COR-L47 (cell line): ENCODE data around the gene VAV2.
A peak's percentile ranks its signal among the peaks of the same experiment; 100 is the strongest.

Experiments
- DNase-seq: peaks from one replicate; lab custom pipeline; 2025; lab: John Stamatoyannopoulos, UW

Gene VAV2

DNA sequence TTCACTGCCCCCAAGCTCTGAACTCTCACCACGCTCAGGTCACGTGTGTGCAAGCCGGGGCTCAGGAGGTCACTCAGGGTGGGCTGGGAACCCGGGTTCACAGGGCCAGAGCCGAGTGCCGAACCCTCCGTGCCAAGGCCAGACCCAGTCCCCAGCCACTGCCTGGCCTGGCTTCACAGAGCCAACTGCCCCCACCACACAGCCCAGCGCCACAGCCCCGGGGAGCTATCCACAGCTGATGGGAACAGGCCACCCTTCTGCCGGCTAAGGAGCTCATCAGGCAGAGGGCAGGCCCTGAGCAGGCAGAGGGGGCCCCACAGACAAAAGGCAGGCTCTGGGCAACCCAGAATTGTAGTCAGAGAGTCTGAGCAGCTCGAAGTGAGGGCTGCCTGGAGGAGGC is 117.0 kb downstream of the VAV2 start:
- no peak for DNase-seq

DNA sequence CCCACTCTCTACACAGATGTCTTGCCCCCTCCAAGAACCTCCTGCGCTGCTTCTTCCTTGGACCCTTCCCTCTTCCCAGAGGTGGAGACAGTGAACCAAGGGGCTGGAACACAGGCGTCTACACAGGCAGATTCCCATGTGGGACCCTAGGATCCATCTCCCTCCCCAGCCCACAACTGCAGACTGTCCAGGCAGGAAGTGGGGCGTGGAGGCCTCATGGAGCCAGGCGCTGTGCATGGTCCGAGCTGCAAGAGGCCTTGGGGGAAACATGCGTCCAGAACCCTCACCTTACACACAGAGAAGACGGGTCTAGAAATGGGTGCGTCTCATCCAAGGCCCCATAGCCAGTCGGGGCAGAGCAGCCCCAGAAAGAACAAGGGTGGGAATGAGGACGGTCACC is 117.5 kb downstream of the VAV2 start:
- no peak for DNase-seq

DNA sequence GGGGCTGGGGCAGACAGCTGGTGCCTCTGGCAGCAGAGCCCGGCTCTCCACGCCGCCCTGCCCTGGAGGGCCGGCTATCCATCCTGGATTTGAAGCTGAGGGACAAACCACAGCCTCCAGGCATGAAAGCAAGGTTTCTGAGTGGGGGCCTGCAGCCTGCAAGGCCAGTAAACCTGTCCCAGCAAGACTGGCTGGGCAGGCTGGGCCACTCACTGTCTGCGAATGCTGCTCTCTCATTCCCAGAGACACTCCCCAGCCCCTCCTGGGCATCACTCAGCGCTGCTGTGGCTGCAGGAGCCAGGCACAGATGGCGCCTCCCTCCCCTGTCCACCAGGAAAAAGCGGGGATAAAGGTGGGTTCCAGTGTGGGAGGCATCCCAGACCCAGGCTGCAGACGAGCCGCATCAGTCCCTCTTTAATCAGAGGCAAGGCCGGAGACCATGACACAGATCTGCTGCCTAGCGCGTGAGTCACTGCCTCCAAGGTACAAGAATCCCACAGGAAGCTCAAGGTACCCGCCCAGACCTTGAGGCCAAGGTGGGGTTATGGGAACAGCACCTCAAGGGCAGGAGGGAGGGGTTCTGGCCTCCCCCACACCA is 118.0 kb downstream of the VAV2 start:
- no peak for DNase-seq

DNA sequence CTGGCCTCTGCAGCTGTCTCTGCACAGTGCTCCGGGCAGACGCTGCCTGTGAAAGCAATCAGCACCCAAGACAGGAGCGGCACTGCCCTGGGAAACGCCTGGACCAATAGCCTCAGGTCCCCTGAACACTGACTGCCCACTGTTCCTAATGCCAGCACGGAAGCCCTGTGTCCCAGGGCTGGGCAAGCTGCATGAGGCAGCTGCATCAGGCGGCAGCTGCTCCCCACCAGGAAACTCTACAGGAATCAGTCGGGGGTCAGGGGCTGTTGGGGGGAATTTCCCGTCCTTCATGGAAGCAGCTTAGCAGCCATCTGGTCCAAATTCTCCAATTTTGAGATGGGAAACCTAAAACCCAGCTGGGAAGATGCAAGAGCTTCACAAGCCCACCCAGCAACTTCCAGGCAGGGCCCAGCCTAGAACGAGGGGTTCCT is 118.6 kb downstream of the VAV2 start:
- DNase-seq: peak; percentile 53

DNA sequence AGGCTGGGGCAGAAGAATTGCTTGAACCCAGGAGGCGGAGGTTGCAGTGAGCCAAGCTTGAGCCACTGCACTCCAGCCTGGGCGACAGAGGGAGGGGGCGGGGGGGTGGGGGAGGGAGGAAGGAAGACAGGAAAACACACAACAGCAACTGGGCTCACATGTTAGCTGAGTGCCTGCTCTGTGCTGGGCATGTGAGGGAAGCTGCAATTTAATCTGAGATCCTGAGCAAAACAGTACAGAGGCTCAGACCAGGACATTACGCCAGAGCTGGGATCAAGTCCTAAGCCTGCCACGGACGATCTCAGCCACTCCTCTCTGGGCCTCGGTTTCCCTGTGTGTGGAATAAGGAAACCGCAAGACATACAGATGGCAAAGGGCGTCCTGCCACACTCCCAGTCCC is 119.1 kb downstream of the VAV2 start:
- no peak for DNase-seq

DNA sequence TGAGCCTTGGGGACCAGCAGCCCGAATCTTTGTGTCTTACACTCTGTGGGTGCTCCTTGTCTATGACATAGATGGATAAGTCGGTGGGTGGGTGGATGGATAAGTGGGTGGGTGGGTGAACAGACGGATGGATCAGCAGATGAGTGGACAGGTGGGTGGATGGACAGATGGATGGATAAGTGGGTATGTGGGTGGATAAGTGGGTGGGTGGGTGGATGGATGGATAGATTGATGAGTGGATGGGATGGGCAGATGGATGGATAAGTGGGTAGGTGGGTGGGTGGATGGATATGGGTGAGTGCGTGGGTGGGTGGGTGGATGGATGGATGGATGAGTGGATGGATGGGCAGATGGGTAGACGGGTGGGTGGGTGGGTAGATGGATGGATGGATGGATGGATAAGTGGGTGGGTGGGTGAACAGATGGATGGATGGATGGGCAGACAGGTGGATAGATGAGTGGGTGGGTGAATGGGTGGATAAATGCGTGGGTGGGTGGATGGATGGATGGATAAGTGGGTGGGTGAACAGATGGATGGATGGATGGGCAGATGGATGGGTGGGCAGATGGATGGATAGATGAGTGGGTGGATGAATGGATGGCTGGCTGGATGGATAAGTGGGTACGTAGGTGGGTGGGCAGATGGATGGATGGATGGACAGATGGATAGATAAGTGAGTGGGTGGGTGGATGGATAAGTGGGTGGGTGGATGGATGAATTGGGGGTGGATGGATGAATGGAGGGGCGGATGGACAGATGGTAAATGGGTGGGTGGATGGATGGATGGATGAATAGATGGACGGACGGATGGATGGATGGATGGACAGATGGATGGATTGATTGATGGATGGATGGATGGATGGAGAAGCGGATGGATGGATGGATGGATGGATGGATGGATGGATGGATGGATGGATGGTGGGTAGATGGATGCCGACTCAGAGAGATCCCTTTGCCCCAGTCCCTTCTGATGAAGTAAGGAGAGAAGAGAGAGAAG is 121.2 kb downstream of the VAV2 start:
- no peak for DNase-seq

DNA sequence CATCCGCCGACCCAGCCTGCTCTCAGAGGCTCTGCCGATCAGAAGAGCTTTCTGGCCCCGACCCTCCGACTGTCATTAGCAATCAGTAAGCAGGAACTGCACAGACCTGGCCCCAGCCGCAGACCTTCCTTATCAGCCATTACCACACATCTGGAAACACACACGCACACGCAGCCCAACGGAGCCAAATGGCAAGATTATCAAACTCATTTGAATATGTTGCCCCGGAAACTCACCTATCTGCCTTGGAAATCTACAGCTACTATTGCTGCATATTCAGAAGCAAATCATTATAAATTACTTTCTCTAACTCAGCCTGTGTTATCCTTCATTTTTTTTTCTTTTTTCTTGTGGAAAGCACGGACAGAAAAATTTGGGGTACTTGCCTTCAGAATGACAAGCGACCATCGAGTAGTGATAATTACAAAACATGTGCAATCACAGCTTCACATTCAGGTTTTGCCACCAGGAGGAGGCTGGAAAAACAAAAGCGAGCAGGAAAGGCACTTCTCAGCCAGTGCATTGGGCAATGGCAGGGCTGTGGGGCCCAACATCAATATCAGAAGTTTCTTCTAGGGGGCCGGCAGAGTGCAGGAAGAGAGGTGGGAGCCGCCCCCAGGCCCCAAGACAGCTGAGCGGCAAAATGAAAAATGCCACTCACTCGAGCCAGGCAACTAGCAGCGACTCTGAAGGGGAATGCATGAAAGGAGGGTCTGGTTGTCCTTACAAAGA is 122.3 kb downstream of the VAV2 start:
- no peak for DNase-seq

DNA sequence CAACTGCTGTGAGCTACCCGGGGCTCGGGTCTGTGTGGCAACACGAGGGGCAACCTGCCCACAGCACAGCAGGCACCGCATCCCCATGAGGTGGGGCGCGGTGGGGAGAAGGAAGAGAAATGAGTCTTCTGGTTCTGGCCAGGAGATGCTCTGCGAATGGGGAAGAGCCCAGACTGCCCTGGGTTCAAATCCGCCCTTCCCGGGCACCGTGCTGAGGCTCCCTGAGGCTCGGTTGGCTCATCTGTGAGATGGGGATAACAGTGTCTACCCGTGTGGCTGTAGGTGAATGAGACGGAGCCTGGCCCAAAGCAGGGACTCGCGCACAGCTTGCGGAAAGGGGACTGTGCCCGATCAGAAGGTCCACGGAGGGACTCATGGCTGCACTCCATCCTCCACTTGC is 123.9 kb downstream of the VAV2 start:
- DNase-seq: no peak

DNA sequence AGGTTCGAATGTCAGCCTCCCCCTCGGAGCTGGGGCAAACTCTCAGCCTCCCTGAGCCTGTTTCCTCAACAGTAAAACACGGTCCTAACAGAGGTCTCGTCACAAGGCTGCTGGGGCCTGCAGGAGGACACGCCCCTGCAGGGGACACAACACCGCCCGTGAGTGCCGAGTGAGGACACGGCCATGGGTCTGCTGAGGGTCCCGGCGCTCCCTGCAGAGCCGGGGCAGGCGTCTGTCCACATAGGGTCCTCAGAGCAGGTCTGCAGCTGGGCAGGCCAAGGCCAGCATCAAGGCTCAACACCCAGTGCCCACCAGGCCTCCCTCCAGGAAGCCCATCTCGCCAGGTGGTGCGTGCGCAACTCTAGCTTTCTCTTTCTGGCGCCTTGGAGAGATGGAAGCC is 125.2 kb downstream of the VAV2 start:
- no peak for DNase-seq

DNA sequence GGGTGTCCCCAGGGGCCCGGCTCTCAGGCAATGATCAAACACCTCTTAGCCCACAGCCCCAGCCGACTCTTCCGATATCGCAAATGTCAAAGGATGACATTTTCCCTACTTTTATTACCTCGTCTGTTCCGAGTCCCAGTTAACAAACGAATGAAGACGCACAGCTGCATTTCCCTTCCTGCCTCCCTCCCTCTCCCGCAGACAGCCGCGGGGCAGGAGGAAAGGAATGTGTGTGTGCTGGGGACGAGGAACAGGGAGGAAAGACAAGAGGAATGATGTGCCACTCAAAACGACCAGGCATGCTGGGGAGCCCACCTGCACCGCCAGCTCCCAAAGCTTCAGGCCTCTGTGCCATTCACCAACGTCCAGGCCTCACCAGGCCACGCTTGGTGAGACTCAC is 128.1 kb downstream of the VAV2 start:
- no peak for DNase-seq

DNA sequence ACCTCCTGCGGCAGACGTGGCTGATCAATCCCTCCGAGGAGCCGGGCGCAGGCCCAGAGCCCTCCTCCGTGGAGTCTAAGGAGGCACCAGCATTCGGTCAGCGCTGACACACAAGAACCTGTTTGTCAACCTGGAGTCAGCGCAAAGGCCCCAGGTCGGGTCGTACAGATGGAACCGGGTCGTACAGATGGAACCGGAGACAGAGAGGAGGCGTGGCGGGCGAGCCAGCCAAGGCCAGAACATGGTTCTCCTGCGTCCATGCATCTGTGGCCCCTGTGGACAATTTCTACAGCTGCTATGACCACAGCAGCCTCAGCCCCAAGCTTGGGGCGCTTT is 128.9 kb downstream of the VAV2 start:
- no peak for DNase-seq

DNA sequence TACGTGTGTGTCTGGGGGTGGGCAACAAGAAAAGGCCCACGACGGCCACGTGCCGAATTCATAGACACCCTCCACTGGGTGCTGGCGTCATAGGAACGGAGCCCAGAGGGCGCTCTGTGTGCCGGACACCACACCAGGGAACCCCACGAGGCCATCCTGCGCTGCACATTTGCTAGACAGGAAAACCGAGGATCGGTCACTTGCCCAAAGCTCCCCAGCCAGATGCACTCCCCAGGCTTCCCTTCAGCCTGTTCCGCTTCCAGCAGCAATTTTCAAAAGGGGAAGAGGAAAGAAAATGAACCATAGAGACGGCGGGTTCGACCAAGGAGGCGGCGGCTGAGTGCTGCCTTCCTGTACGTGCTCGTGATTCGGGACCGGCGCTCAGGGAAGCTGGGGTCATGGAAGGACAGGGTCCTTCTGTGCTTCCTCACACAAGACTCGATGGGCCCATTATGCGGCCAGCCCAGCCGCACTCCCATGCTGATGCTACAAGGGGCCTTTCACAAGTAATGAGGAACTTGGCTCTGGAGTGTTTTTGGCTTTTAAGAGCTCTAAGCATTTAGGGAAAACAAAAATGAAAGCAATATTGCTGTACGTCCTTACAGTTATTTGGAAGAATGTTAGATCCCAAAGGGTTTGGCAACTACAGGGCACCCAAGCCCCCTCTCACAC is 129.4 kb downstream of the VAV2 start:
- DNase-seq: no peak

DNA sequence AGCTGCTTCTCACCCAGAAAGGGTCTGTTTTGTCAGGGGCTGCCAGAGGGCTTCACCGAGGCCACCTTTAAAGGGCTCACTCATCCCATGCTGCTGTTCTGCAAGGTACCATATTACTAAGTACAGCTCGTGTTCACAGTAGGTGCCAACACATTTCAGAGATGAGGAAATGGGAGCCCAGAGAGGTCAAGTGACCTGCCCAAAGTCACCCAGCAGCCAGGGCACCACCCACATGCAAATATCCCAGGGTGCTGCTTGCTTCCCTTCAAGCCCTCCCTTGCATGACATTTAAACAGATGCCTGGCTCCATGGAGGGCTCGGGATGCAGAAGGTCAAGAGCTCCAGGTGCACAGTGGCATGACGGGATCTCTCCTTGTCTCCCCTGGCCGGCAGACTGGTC is 130.4 kb downstream of the VAV2 start:
- no peak for DNase-seq

DNA sequence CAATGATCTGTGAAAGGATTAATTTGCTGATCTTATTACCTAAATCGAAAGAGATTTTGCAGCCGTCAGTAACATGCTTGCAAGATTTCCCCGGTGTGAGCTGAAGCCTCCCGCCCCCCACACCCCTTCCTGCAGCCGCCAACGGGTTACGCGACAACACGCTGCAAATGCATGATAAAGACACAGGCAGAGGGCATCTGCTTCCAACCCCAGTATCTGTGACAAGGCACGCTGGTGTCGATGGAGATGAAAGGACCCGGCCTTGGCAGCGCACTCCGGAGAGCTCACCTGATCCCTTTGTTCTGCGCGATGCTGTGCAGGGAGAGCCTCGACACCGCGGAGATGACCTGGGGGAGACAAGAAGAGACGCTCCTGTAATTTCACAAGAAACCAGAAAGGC is 131.0 kb downstream of the VAV2 start:
- no peak for DNase-seq

DNA sequence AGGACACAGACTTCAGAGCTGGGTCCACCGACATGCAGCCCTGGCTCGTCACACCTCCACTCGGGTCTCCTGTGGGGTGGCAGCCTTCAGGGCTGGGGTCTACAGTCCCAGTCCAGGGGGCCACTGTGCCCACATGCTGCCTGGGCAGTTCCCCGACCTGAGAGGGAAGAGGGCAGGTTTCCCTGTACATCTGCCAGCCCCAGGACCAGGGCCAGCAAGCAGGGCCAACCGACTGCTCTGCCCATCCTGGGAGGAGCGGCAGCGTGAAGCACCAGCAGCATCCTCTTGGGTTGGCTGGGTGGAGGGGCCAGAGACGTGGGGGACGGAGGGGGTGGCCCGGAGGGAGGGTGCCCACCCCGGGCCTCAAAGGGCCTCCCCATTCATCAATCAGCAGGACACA is 133.4 kb downstream of the VAV2 start:
- no peak for DNase-seq

DNA sequence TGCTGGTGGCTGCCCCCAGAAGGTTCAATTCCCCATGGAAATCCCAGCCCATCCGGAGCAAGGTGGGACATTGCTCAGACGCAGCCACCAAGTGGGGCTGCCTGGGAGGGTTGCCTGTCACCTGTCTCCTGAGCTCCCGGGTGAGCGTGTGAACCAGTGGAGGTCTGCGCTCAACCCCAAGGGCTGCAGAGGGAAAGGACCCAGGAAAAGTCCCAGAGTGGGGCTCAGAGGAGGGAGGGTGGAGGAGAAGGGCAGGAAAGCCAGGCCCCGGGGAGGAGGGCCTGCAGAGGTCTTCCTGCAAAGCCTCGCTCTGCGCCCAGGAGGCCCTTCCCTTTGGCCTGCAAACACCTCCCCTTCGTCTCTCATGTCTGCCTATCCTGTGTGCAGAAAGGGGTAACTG is 134.5 kb downstream of the VAV2 start:
- DNase-seq: no peak

DNA sequence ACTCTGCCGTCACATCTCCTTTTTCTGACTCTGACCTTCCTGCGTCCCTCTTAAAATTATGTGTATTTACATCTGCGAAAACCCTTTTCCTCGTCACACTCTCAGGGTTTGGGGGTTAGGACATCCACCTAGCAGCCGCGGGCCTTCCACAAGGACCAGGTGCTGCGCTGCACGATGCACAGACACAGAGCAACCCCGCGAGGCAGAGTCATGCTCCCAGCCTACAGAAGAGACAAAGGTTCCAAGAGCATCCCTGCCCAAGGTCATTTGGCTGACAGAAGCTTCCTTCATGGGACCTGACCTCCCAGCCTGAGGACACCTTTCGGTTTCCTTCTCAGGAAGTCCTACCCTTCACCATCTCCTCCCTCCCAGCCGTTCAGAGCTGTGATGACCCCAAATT is 135.3 kb downstream of the VAV2 start:
- no peak for DNase-seq

DNA sequence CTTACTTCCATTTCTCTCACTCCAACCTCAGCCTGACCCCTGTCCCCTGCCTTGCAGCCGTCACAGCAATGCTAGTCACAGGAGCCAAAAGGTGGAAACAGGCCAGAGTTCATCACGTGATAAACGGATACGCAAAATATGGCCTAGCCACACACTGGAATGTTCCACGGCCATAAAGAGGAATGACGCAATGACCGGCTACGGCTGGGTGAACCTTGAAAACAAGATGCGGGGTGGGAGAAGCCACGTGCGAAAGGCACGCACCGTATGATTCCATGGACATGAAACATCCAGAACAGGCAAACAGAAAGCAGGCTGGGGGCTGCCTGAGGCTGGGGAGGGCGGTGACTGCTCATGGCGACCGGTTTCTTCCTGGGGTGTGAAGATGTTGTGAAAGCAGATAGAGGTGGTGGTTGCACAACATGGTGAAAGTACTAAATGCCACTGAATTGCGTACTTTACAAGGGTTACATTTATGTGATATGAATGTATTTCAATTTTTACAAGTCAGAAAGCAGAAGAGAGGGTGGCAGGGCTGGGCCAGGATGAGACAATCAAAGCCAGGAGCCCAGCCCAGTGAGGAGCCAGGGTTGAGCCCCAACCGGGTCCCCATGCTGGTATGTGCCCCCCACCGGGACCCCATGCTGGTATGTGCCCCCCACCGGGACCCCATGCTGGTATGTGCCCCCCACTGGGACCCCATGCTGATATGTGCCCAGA is 136.2 kb downstream of the VAV2 start:
- no peak for DNase-seq

DNA sequence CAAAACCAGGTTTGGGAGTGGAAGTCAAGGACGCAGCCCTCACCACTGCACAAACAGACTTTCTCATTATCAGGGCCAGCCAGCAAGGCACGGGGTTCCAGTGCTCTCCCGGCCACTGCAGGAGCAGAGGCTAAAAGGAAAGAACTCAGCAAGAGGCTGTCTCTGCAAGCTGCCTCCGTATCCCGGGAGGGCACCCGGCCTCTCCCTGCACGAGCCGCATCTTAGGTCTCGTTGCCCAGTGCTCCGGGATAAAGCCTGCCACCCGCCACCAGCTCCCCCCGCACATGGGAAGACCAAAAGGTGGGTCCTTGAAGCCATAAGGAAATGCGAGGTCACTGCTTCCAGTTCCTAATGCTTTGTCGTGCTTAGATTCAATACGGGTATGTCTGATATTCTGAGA is 136.8 kb downstream of the VAV2 start:
- DNase-seq: no peak

DNA sequence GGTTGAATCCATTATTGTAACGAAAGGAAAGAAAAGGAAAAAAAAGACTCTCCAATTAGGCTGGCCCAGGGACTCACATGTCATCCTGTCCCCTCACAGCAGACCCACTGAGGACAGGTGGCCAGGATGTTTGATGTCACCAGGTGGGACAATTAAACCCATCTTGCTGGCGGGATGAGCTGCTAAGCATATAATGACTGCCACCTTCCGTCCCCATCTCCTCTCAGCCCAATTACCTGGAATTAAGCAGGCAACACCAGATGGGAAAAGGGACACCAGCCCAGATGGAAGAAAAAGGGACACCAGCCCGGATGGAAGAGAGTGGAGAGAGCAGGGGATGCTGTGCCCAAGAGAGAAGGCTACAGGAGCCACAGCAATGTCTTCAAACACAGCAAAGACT is 137.4 kb downstream of the VAV2 start:
- peak; percentile 62 for DNase-seq

DNA sequence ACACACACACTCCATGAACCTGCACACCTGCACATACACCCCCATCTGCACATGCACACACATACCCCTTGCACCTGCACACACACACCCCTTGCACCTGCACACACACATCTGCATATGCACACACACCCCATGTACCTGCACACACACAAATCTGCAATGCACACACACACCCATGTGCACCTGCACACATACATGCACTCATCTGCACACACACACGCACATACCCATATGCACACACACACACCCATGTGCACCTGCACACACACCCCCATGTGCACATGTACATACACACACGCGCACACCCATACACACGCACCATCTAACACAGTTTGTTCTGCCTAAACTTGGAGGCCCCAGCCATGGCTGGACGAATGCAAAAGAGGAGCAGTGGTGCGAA is 138.1 kb downstream of the VAV2 start:
- no peak for DNase-seq

DNA sequence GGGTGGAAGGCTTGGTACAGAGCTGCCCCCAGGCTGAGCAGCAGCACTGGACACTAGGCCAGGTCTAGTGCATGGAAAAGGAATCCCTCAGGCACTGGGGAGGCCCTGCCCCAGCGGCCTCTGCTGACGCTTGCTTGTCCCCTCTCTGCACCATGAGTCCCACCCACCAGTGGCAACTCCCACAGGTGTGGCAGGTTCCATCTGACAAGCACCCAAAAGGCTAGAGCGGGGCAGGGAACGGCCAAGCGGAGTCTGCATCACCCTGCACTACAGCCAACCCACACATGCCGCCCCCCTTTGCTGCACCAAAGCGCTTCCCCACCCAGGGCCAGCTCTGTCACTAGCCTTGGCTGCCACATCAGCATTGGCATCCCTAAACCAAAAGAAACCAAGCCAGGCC is 138.8 kb downstream of the VAV2 start:
- no peak for DNase-seq
